Activated T-cell treated with anti-CD3 and anti-CD28 coated beads, Interleukin-2, amount 50 U/mL, for 48 hours (primary cell): ENCODE measurements around the gene ADPRHL1.
A peak's percentile ranks its signal among the peaks of the same experiment; 100 is the strongest.
"Not testable (repeated sequence)": the region's sequence is repeated elsewhere in the genome, so short reads cannot be mapped to it uniquely, and the experiment has no call there.

Source experiments
- DNase-seq, 2 experiments: peaks; one replicate each; pipeline ENCODE4 v3.0.0-alpha.2; 2020

ADPRHL1 gene

DNA sequence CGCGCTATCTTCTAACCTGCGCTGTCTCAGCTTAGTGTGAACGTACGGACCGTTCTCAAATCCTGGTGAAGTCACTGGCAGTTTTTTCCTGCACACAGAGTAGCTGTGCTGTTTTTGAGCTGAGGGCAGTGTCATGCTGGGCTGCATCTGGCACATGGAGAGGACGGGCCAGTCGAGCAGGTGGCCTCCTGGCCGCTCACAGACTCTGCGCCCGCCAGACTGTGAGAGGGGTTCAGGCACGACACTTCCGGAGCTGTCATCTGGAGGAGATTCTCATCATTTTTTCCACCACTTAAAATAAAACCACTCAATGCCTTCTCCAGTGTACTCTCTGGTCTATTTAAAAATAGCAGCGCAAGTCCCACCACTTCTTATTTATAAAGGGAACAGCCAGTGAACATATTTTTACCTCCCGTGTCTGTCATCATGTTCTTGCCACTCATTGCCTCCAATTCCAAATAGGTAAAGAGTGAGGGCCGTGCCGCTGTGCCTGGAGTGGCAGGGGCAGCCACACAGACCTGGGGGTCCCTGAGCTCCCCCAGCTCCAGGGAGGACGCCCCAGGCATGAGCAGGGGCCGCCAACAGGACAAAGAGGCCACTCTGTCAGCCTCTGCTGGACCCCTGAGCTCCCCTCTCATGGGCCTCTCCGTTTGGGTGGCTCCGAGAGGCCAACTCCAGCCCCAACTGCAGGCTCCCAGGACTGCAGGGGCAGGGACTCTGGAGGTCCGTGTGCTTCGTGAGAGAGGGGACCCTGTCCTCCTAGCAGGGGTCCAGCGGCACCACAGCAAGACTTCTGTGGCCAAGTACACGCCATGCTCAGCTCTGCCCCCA, 52.5 kb downstream of the ADPRHL1 start:
- DNase-seq = no peak

GRCh38 chr13:113399755-113400149, 53.5 kb downstream of the ADPRHL1 start:
- no peak for DNase-seq

DNA sequence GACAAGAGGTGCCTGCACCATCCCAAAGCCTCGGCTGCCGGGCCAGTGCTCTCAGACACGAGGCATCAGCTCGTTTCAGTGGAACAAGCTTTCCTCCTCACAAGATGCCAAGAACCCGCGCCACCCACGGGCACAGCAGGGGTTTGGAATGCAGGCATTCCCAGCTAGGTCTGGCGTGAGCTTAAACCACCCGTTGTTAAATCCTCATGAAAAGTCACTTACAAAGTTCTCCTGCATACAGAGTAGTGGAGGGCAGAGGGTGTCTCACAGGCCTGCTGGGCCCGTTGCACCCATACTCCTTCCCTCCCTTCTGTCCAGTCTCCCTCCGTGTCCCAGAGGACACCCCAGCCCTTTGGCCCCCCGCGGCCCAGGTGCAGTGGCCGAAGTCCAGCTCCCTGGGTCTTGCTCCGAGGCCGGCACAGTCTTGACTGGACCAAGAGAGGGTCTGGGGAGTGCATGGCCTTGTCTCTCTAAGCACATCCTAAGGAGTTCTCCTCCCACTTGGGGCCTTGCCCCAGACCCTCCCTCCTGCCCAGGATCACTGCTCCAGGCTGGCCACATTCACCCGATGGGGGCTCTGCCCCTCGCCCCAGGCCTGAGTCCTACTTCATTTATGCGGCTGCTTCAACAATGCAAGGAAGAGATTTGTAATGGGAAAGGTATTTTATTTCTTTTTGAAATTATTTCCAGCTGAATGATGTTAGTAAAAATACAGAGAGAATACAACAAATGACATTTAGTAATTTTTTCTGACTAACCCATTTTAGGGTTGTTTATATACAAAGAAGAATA, 54.1 kb downstream of the ADPRHL1 start:
- DNase-seq = no peak

- DNase-seq = no peak
These were observed 55.5 kb downstream of the ADPRHL1 start for GRCh38 chr13:113397608-113398425.

DNA sequence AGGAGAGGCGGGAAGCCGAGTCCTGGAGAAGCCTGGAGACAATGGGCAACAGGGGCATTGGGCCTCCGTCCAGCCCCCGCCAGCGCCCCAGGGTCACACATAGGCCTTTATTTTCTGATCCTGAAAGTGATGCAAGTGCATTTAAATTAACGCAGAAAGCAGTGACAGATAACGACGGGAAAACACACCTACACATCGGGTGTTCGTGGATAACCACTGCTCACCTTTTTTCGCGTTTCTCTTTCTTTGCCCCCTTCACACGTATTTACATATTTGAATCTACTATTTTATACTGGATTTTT, 59.0 kb downstream of the ADPRHL1 start:
- DNase-seq = no peak

GRCh38 chr13:113393563-113394338, 59.5 kb downstream of the ADPRHL1 start:
- peak; percentile 83 to 88 for DNase-seq

- DNase-seq = no peak
These were observed 60.1 kb downstream of the ADPRHL1 start for GRCh38 chr13:113393226-113393562.

DNA sequence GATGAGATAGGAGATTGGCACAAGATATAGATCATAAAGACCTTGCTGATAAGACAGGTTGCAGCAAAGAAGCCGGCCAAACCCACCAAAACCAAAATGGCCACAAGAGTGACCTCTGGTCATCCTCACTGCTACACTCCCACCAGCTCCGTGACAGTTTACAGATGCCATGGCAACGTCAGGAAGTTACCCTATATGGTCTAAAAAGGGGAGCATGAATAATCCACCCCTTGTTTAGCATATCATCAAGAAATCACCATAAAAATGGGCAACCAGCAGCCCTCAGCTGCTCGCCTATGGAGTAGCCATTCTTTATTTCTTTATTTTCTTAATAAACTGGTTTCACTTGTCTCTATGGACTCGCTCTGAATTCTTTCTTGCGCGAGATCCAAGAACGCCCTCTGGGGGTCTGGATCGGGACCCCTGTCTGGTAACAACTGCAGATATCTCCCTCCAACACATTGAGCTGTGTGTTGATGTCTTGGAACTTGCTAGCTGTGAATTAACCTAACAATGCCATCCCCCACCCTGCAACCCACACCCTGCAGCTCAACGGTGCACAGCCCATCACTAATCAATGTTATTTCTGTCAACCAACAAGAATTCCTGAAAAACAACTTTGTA, 62.3 kb downstream of the ADPRHL1 start:
- DNase-seq = no peak

GRCh38 chr13:113389586-113389985, 63.7 kb downstream of the ADPRHL1 start:
- not testable (repeated sequence) for DNase-seq

- no peak for DNase-seq
These were observed 65.9 kb downstream of the ADPRHL1 start for GRCh38 chr13:113387396-113387795.

DNA sequence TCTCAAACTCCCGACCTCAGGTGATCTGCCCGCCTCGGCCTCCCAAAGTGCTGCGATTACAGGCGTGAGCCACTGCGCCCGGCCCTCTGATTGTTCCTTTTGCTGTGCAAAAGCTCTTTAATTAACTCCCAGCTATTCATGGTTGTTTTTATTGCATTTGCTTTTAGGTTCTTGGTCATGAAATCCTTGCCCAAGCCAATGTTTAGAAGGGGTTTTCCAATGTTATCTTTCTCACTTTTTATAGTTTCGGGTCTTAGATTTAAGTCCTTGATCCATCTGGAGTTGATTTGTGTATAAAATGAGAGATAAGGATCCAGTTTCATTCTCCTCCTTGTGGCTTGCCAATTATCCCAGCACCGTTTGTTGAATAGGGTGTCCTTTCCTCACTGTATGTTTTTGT, 70.2 kb downstream of the ADPRHL1 start:
- DNase-seq = no peak

DNA sequence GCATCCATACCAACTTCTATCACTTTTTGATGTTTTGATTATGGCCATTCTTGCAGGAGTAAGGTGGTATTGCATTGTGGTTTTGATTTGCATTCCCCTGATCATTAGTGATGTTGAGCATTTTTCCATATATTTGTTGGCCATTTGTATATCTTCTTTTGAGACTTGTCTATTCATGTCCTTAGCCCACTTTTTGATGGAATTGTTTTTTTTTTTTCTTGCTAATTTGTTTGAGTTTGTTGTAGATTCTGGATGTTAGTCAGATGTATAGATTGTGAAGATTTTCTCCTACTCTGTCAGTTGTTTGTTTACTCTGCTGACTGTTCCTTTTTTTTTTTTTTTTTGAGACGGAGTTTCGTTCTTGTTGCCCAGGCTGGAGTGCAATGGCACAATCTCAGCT, 70.7 kb downstream of the ADPRHL1 start:
- DNase-seq = not testable (repeated sequence)

- no peak for DNase-seq
These were observed 74.5 kb downstream of the ADPRHL1 start for GRCh38 chr13:113378825-113379224.

- DNase-seq = no peak
These were observed 78.6 kb downstream of the ADPRHL1 start for GRCh38 chr13:113374511-113375175.

- no peak for DNase-seq
These were observed 79.3 kb downstream of the ADPRHL1 start for GRCh38 chr13:113373811-113374485.

DNA sequence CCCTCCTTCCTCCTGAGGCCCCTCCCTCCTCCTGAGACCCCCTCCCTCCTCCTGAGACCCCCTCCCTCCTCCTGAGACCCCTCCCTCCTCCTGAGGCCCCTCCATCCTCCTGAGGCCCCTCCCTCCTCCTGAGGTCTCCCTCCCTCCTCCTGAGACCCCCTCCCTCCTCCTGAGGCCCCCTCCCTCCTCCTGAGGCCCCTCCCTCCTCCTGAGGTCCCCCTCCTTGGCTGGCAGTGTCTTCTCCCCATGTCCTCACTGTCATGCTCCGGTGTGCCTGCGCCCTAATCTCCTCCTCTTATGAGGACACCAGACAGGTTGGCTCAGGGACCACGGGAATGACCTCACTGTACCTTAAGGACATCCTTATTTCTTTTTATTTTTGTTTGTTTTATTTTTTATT, 81.6 kb downstream of the ADPRHL1 start:
- DNase-seq = not testable (repeated sequence)

- no peak for DNase-seq
These were observed 82.2 kb downstream of the ADPRHL1 start for GRCh38 chr13:113371061-113371460.

- DNase-seq = no peak
These were observed 83.4 kb downstream of the ADPRHL1 start for GRCh38 chr13:113369881-113370280.

DNA sequence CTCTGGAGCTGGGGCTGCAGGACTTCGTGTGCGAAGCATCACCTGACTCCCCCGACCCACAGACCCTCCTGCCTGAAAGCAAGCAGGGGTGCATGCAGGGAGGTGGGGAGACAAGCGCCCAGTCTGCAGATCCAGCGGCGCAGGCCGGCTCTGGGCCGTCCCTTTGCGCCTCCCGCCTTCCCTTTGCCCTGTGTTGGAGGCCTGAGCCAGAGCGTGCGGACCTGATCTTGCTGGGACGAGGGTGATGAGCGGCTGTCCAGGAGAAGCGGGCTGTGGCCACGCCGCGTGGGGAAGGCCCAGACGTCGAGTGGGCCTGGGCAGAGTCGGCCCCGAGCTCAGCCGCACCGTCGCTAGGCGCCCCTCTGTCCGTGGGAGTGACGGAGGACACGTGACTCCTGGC, 84.1 kb downstream of the ADPRHL1 start:
- DNase-seq = no peak

- not testable (repeated sequence) for DNase-seq
These were observed 84.9 kb downstream of the ADPRHL1 start for GRCh38 chr13:113368353-113368752.

DNA sequence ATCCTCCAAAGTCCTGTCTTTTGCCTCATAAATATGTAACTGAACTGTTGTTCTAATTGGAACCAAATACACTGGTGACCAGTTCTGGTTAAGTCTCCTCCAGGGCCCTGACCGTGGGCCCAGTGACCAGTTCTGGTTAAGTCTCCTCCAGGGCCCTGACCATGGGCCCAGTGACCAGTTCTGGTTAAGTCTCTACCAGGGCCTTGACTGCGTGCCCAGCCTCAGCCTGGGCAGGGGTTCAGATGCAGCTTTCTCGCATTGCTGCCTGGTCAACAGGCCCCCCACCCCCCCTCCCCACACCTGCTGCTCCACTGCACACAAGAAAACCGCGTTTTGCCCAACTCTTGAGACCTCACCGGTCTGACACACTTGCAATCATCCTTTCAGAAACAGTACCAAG, 85.5 kb downstream of the ADPRHL1 start:
- no peak for DNase-seq
